Activated CD8-positive, alpha-beta T cell treated with anti-CD3 and anti-CD28 coated beads, Interleukin-2, amount 10 ng/mL, durations not matched to agents 7 days and 5 days (primary cell): ENCODE results near the gene PLAU. TPM values are rescaled to one million over a fixed set of nuclear protein-coding genes. Genes with fewer than 3 reads are reported as not detected.

ENCODE experiments used
- ATAC-seq: fragments of 150-1000 bp; cut with Tn5 transposase; one replicate; pipeline ENCODE4 v1.10.0; 2021; ENCODE audit warnings: moderate library complexity
- CTCF ChIA-PET: fragments of 350-600 bp; sonication (Branson Sonifier 250); formaldehyde crosslinking; loops from one replicate; lab custom pipeline; 2021; ENCODE audit warnings: antibody characterized with exemption; lab: Charles Lee
- POLR2A ChIA-PET: fragments of 350-600 bp; sonication (Branson Sonifier 250); formaldehyde crosslinking; loops from one replicate; lab custom pipeline; 2021; ENCODE audit warnings: antibody characterized with exemption; lab: Charles Lee
- DNase-seq: peaks from one replicate; pipeline ENCODE4 v3.0.0-alpha.2; 2020
- H3K27ac Mint-ChIP-seq: one replicate; pipeline ENCODE4 v1.8.0; 2021; ENCODE audit warnings: mild to moderate bottlenecking, mixed read lengths
- H3K27me3 Mint-ChIP-seq: one replicate; pipeline ENCODE4 v1.8.0; 2021; ENCODE audit warnings: low read depth, mixed read lengths
- H3K36me3 Mint-ChIP-seq: one replicate; pipeline ENCODE4 v1.8.0; 2021; ENCODE audit warnings: low read depth, mixed read lengths
- H3K4me1 Mint-ChIP-seq: one replicate; pipeline ENCODE4 v1.8.0; 2021; ENCODE audit warnings: low read depth, mixed read lengths
- H3K4me3 Mint-ChIP-seq: one replicate; pipeline ENCODE4 v1.8.0; 2021; ENCODE audit warnings: mild to moderate bottlenecking, mixed read lengths
- H3K9me3 Mint-ChIP-seq: one replicate; pipeline ENCODE4 v1.8.0; 2022; ENCODE audit warnings: mixed read lengths; ENCODE audit not compliant: insufficient read depth
- total RNA-seq, 2 experiments: library from RNA; stranded (reverse); gene quantifications; one replicate each; pipeline ENCODE4 v1.2.3, GENCODE V29; 2021

Gene PLAU
- total RNA-seq, 2 experiments from 2014 or later, result 1.1 to 1.6 TPM

GRCh38 chr10:73899423-73899822, 11.5 kb upstream of the PLAU start:
- Mint-ChIP-seq H3K9me3 (no peaks in the 10 kb centered on the region), H3K27me3 (peaks cover 18% of the 10 kb centered on the region), H3K4me3 (no peak overlapping the region), H3K27ac (no peak overlapping the region), H3K4me1 (peaks cover 14% of the 10 kb centered on the region), H3K36me3 (no peaks in the 10 kb centered on the region)
- no peak for DNase-seq
- ChIA-PET CTCF (interaction anchor here (0.5 to 6.2 kb wide), 6 partner anchors 12 to 41 kb away, joined by 3 to 27 read pairs (median 4); no protein-coding TSS in a partner anchor), POLR2A (interaction anchor here (0.6 kb wide), 2 partner anchors 11 to 84 kb away, joined by 3 to 4 read pairs; no protein-coding TSS in a partner anchor)
- ATAC-seq, result no peak

GRCh38 chr10:73900064-73900463, 10.9 kb upstream of the PLAU start:
- ChIA-PET POLR2A (interaction anchor here (0.6 kb wide), 1 partner anchor 83 kb away, joined by 3 read pairs; no protein-coding TSS in a partner anchor), CTCF (interaction anchor here (0.8 to 6.2 kb wide), 5 partner anchors 13 to 40 kb away, joined by 3 to 27 read pairs (median 5); no protein-coding TSS in a partner anchor)
- DNase-seq (no peak), ATAC-seq (no peak)
- H3K9me3 Mint-ChIP-seq, result no peaks in the 10 kb centered on the region
- no peak overlapping the region for H3K27ac Mint-ChIP-seq
- H3K4me3 Mint-ChIP-seq, result no peak overlapping the region
- H3K36me3 Mint-ChIP-seq, result no peaks in the 10 kb centered on the region
- peaks cover 18% of the 10 kb centered on the region for H3K27me3 Mint-ChIP-seq
- peaks cover 12% of the 10 kb centered on the region for H3K4me1 Mint-ChIP-seq

GRCh38 chr10:73901261-73901660, 9.7 kb upstream of the PLAU start:
- Mint-ChIP-seq H3K27me3 (peaks cover 22% of the 10 kb centered on the region), H3K36me3 (no peaks in the 10 kb centered on the region), H3K27ac (no peak overlapping the region), H3K4me3 (no peak overlapping the region), H3K4me1 (peaks cover 12% of the 10 kb centered on the region), H3K9me3 (no peaks in the 10 kb centered on the region)
- DNase-seq, result no peak
- ATAC-seq, result no peak
- CTCF ChIA-PET, result interaction anchor here (1.9 to 6.2 kb wide), 3 partner anchors 15 to 180 kb away, joined by 6 to 27 read pairs (median 23); no protein-coding TSS in a partner anchor
- POLR2A ChIA-PET, result no interaction called here

GRCh38 chr10:73902351-73902750, 8.6 kb upstream of the PLAU start:
- DNase-seq, result no peak
- peaks cover 14% of the 10 kb centered on the region for H3K4me1 Mint-ChIP-seq
- POLR2A ChIA-PET, result no interaction called here
- no peaks in the 10 kb centered on the region for H3K36me3 Mint-ChIP-seq
- CTCF ChIA-PET, result interaction anchor here (0.6 to 6.2 kb wide), 6 partner anchors 12 to 179 kb away, joined by 3 to 27 read pairs (median 5); no protein-coding TSS in a partner anchor
- peaks cover 22% of the 10 kb centered on the region for H3K27me3 Mint-ChIP-seq
- no peak overlapping the region for H3K27ac Mint-ChIP-seq
- H3K4me3 Mint-ChIP-seq, result no peak overlapping the region
- no peaks in the 10 kb centered on the region for H3K9me3 Mint-ChIP-seq
- no peak for ATAC-seq

- H3K27me3 Mint-ChIP-seq, result peaks cover 23% of the 10 kb centered on the region
- H3K27ac Mint-ChIP-seq, result no peak overlapping the region
- H3K4me1 Mint-ChIP-seq, result peaks cover 40% of the 10 kb centered on the region
These were observed 5.5 kb upstream of the PLAU start for GRCh38 chr10:73905256-73906020.

GRCh38 chr10:73906524-73907447, 4.1 kb upstream of the PLAU start:
- H3K4me1 Mint-ChIP-seq, result peaks cover 49% of the 10 kb centered on the region
- no peaks in the 10 kb centered on the region for H3K9me3 Mint-ChIP-seq
- ChIA-PET CTCF (interaction anchor here (0.6 to 1.3 kb wide), 4 partner anchors 17 to 53 kb away, joined by 3 to 5 read pairs (median 4); no protein-coding TSS in a partner anchor), POLR2A (interaction anchor here (0.9 to 1.0 kb wide), 3 partner anchors 10 to 27 kb away, joined by 3 read pairs; no protein-coding TSS in a partner anchor)
- H3K36me3 Mint-ChIP-seq, result no peaks in the 10 kb centered on the region
- no peak for ATAC-seq
- no peak overlapping the region for H3K27ac Mint-ChIP-seq
- DNase-seq, result no peak
- H3K4me3 Mint-ChIP-seq, result no peak overlapping the region
- H3K27me3 Mint-ChIP-seq, result peaks cover 28% of the 10 kb centered on the region

More at GRCh38 chr10:73905256-73906020, 5.5 kb upstream of the PLAU start:
- Mint-ChIP-seq H3K4me3 (no peak overlapping the region), H3K36me3 (no peaks in the 10 kb centered on the region), H3K9me3 (no peaks in the 10 kb centered on the region)
- POLR2A ChIA-PET, result no interaction called here
- no peak for DNase-seq
- CTCF ChIA-PET, result no interaction called here
- no peak for ATAC-seq

- Mint-ChIP-seq H3K4me1 (peaks cover 43% of the 10 kb centered on the region), H3K27ac (no peak overlapping the region), H3K9me3 (no peaks in the 10 kb centered on the region), H3K27me3 (peaks cover 27% of the 10 kb centered on the region), H3K4me3 (no peak overlapping the region), H3K36me3 (no peaks in the 10 kb centered on the region)
- ATAC-seq, result no peak
- DNase-seq, result no peak
- ChIA-PET CTCF (interaction anchor here (0.8 to 2.5 kb wide), 4 partner anchors 21 to 32 kb away, joined by 3 to 21 read pairs (median 4); no protein-coding TSS in a partner anchor), POLR2A (no interaction called here)
These were observed 3.0 kb upstream of the PLAU start for GRCh38 chr10:73907841-73908517.

- no peaks in the 10 kb centered on the region for H3K9me3 Mint-ChIP-seq
These were observed 1.9 kb upstream of the PLAU start for GRCh38 chr10:73908853-73909539.

GRCh38 chr10:73909540-73910115, 1.3 kb upstream of the PLAU start:
- H3K27ac Mint-ChIP-seq, result peak overlapping the region; percentile 72
- peaks cover 43% of the 10 kb centered on the region for H3K4me1 Mint-ChIP-seq
- CTCF ChIA-PET, result interaction anchor here (0.9 to 2.5 kb wide), 2 partner anchors 30 to 31 kb away, joined by 6 to 21 read pairs; no protein-coding TSS in a partner anchor
- H3K27me3 Mint-ChIP-seq, result peaks cover 39% of the 10 kb centered on the region
- no peaks in the 10 kb centered on the region for H3K36me3 Mint-ChIP-seq
- POLR2A ChIA-PET, result no interaction called here
- peak overlapping the region; percentile 72 for H3K4me3 Mint-ChIP-seq
- no peak for DNase-seq
- no peak for ATAC-seq
- H3K9me3 Mint-ChIP-seq, result no peaks in the 10 kb centered on the region

More at GRCh38 chr10:73908853-73909539, 1.9 kb upstream of the PLAU start:
- Mint-ChIP-seq H3K4me3 (peak overlapping the region; percentile 58), H3K36me3 (no peaks in the 10 kb centered on the region), H3K4me1 (peaks cover 43% of the 10 kb centered on the region), H3K27ac (peak overlapping the region; percentile 72), H3K27me3 (peaks cover 35% of the 10 kb centered on the region)
- ChIA-PET CTCF (interaction anchor here (0.6 to 2.5 kb wide), 3 partner anchors 29 to 1304 kb away, joined by 3 to 21 read pairs (median 6); no protein-coding TSS in a partner anchor), POLR2A (no interaction called here)
- peak; percentile 40 for ATAC-seq
- DNase-seq, result peak; percentile 72

- ChIA-PET POLR2A (no interaction called here), CTCF (interaction anchor here (1.3 to 1.6 kb wide), 3 partner anchors 30 to 64 kb away, joined by 3 to 6 read pairs (median 6); no protein-coding TSS in a partner anchor)
- ATAC-seq, result peak; percentile 31
- Mint-ChIP-seq H3K27me3 (peaks cover 40% of the 10 kb centered on the region), H3K36me3 (peaks cover 3% of the 10 kb centered on the region), H3K9me3 (no peaks in the 10 kb centered on the region), H3K4me3 (peak overlapping the region; percentile 72), H3K27ac (peak overlapping the region; percentile 53), H3K4me1 (peaks cover 43% of the 10 kb centered on the region)
- peak; percentile 42 for DNase-seq
These were observed 550 bp upstream of the PLAU start for GRCh38 chr10:73910401-73910763.
